H1 (cell line): Measurements from ENCODE around the gene CD7. TPM values are rescaled to one million over a fixed set of nuclear protein-coding genes. Genes with fewer than 3 reads are reported as not detected.

Source experiments
- CTCF ChIA-PET: fragments of 300-600 bp; sonication (Branson Sonifier 250); formaldehyde crosslinking; loops from one replicate; lab custom pipeline; 2021; ENCODE audit not compliant: partially characterized antibody; lab: Charles Lee
- POLR2A ChIA-PET: fragments of 300-600 bp; sonication (Branson Sonifier 250); formaldehyde crosslinking; loops from one replicate; lab custom pipeline; 2021; ENCODE audit warnings: inconsistent platforms; ENCODE audit not compliant: partially characterized antibody; lab: Charles Lee
- DNase-seq, 2 experiments: peaks; one replicate each; pipeline versions ENCODE4 v3.0.0 to v3.0.0-alpha.2; 2010 to 2022; ENCODE audit warnings: low spot score in 2 of 2, low read depth in 1 of 2, mixed read lengths in 1 of 2
- FAIRE-seq: peaks from 2 replicates; lab custom pipeline; 2011; peaks lifted over from hg19 to GRCh38; lab: Jason Lieb, UNC
- H2AFZ ChIP-seq: 2 replicates; pipeline ENCODE4 v1.8.1; 2012; ENCODE audit warnings: low read length, inconsistent platforms
- H2AK5ac ChIP-seq: 2 replicates; pipeline ENCODE4 v1.6.1; 2013; ENCODE audit warnings: low read depth, low read length
- H2BK120ac ChIP-seq: replicated peaks from 2 replicates; pipeline ENCODE3; 2013; ENCODE audit warnings: low read depth, low read length, inconsistent platforms
- H2BK12ac ChIP-seq: 2 replicates; pipeline ENCODE4 v1.6.1; 2013; ENCODE audit warnings: low read depth, low read length
- H2BK15ac ChIP-seq: 2 replicates; pipeline ENCODE4 v1.6.1; 2013; ENCODE audit warnings: low read length
- H2BK20ac ChIP-seq: 2 replicates; pipeline ENCODE4 v1.6.1; 2013; ENCODE audit warnings: low read length
- H2BK5ac ChIP-seq: 2 replicates; pipeline ENCODE4 v1.6.1; 2013; ENCODE audit warnings: low read depth, low read length
- H3K14ac ChIP-seq: 2 replicates; pipeline ENCODE4 v1.6.1; 2013; ENCODE audit warnings: inconsistent platforms; ENCODE audit not compliant: insufficient read length
- H3K18ac ChIP-seq: 2 replicates; pipeline ENCODE4 v1.6.1; 2013; ENCODE audit warnings: low read length; ENCODE audit errors: extremely low read depth
- H3K23ac ChIP-seq: 2 replicates; pipeline ENCODE4 v1.6.1; 2013; ENCODE audit warnings: inconsistent platforms; ENCODE audit not compliant: insufficient read length
- H3K23me2 ChIP-seq: 2 replicates; pipeline ENCODE4 v1.6.1; 2013; ENCODE audit warnings: low read depth, low read length
- H3K27ac ChIP-seq: 2 replicates; pipeline ENCODE4 v1.6.1; 2011; ENCODE audit warnings: low read depth, low read length, inconsistent platforms
- H3K27me3 ChIP-seq, 4 experiments: replicated peaks in 1 of 4; 1 replicate in 1 of 4; 2 replicates in 3 of 4; pipeline versions ENCODE4 v1.6.1 to v1.8.1; 2011 to 2013; ENCODE audit warnings: low read length in 3 of 4, mild to moderate bottlenecking in 3 of 4, inconsistent platforms in 2 of 4, mixed read lengths in 2 of 4, moderate library complexity in 1 of 4; ENCODE audit not compliant: control insufficient read depth in 3 of 4, insufficient read depth in 3 of 4; ENCODE audit errors: extremely low read depth in 1 of 4
- H3K36me3 ChIP-seq, 4 experiments: 2 replicates each; pipeline versions ENCODE4 v1.6.1 to v1.8.1; 2011 to 2013; ENCODE audit warnings: mild to moderate bottlenecking in 4 of 4, low read length in 3 of 4, moderate library complexity in 2 of 4, control low read depth in 1 of 4, inconsistent platforms in 1 of 4; ENCODE audit not compliant: insufficient read depth in 4 of 4, control insufficient read depth in 2 of 4
- H3K4ac ChIP-seq: replicated peaks from 2 replicates; pipeline ENCODE3; 2013; ENCODE audit warnings: low read length, low read depth, mixed read lengths, inconsistent platforms; ENCODE audit not compliant: insufficient read length
- H3K4me1 ChIP-seq, 4 experiments: replicated peaks in 1 of 4; 1 replicate in 1 of 4; 2 replicates in 3 of 4; pipeline versions ENCODE4 v1.6.1 to v1.8.1; 2011 to 2013; ENCODE audit warnings: low read length in 3 of 4, inconsistent platforms in 2 of 4, mixed read lengths in 1 of 4; ENCODE audit not compliant: insufficient read depth in 4 of 4, control insufficient read depth in 3 of 4
- H3K4me2 ChIP-seq, 2 experiments: 2 replicates each; pipeline versions ENCODE4 v1.6.1 to v1.8.1; 2011 to 2013; ENCODE audit warnings: low read depth in 2 of 2, low read length in 2 of 2, control low read depth in 1 of 2, inconsistent platforms in 1 of 2, mild to moderate bottlenecking in 1 of 2; ENCODE audit not compliant: insufficient read depth in 1 of 2
- H3K4me3 ChIP-seq, 4 experiments: fragments of 200-600, 300-600 bp in 1 of 4; sonication (generic), shearing (Covaris generic), sonication (Bioruptor Twin) in 1 of 4; 2 replicates each; pipeline versions ENCODE4 v1.5.1 to v1.8.1; 2011 to 2016; ENCODE audit warnings: low read length in 4 of 4, low read depth in 3 of 4, control low read depth in 2 of 4, inconsistent platforms in 2 of 4, mild to moderate bottlenecking in 2 of 4, mixed read lengths in 1 of 4, moderate library complexity in 1 of 4; ENCODE audit not compliant: insufficient read depth in 2 of 4; ENCODE audit errors: extremely low read depth in 1 of 4
- H3K56ac ChIP-seq: replicated peaks from 2 replicates; pipeline ENCODE3; 2013; ENCODE audit warnings: low read depth, mild to moderate bottlenecking, mixed read lengths, low read length, inconsistent platforms; ENCODE audit not compliant: insufficient read length
- H3K79me1 ChIP-seq: 2 replicates; pipeline ENCODE4 v1.6.1; 2013; ENCODE audit warnings: low read depth, low read length, control low read depth
- H3K79me2 ChIP-seq, 2 experiments: 2 replicates each; pipeline versions ENCODE4 v1.6.1 to v1.8.1; 2012 to 2013; ENCODE audit warnings: low read length in 2 of 2, mild to moderate bottlenecking in 2 of 2, inconsistent platforms in 1 of 2; ENCODE audit not compliant: insufficient read depth in 2 of 2, control insufficient read depth in 1 of 2
- H3K9ac ChIP-seq, 4 experiments: replicated peaks in 1 of 4; 1 replicate in 1 of 4; 2 replicates in 3 of 4; pipeline versions ENCODE4 v1.6.1 to v1.8.1; 2011 to 2013; ENCODE audit warnings: low read depth in 3 of 4, low read length in 3 of 4, control low read depth in 2 of 4, mild to moderate bottlenecking in 2 of 4, moderate library complexity in 2 of 4, inconsistent platforms in 1 of 4; ENCODE audit errors: extremely low read depth in 1 of 4
- H3K9me3 ChIP-seq, 2 experiments: 2 replicates each; pipeline versions ENCODE4 v1.6.1 to v1.8.1; 2012 to 2013; ENCODE audit warnings: mild to moderate bottlenecking in 2 of 2, moderate library complexity in 2 of 2, control low read depth in 1 of 2, inconsistent platforms in 1 of 2, low read depth in 1 of 2, low read length in 1 of 2, mixed read lengths in 1 of 2; ENCODE audit not compliant: insufficient read depth in 2 of 2
- H4K20me1 ChIP-seq, 2 experiments: replicated peaks in 1 of 2; 2 replicates each; pipeline versions ENCODE3 to v1.8.1; 2011 to 2013; ENCODE audit warnings: inconsistent platforms in 2 of 2, low read length in 2 of 2, mild to moderate bottlenecking in 1 of 2; ENCODE audit not compliant: insufficient read depth in 2 of 2, control insufficient read depth in 1 of 2
- H4K5ac ChIP-seq: 2 replicates; pipeline ENCODE4 v1.6.1; 2013; ENCODE audit warnings: low read length, low read depth, mixed read lengths, inconsistent platforms; ENCODE audit not compliant: insufficient read length
- H4K8ac ChIP-seq: 2 replicates; pipeline ENCODE4 v1.8.0; 2013; ENCODE audit warnings: mild to moderate bottlenecking, moderate library complexity, low read length, inconsistent platforms; ENCODE audit not compliant: insufficient read depth; ENCODE audit errors: extremely low read depth
- H4K91ac ChIP-seq: replicated peaks from 2 replicates; pipeline ENCODE3; 2013; ENCODE audit warnings: low read length, mixed read lengths, inconsistent platforms; ENCODE audit not compliant: insufficient read length
- BACH1 ChIP-seq: IDR thresholded peaks from 2 replicates; pipeline ENCODE4 v1.6.1; 2012; ENCODE audit warnings: low read length, improper control_type of control experiment
- CEBPB ChIP-seq: IDR thresholded peaks from 2 replicates; pipeline ENCODE4 v1.6.1; 2012; ENCODE audit warnings: low read depth, low read length
- EZH2 ChIP-seq: fragments of 200-600 bp; sonication (generic); IDR thresholded peaks from 2 replicates; pipeline ENCODE4 v1.7.1; 2012; ENCODE audit warnings: low read depth, mild to moderate bottlenecking, moderate library complexity, low read length, inconsistent platforms; ENCODE audit not compliant: severe bottlenecking
- GTF2F1 ChIP-seq: IDR thresholded peaks from 2 replicates; pipeline ENCODE4 v1.6.1; 2012; ENCODE audit warnings: low read depth, low read length, improper control_type of control experiment, borderline replicate concordance
- KDM1A ChIP-seq: fragments of 200-600, 300-600 bp; sonication (generic); IDR thresholded peaks from 2 replicates; pipeline ENCODE4 v1.7.1; 2016; ENCODE audit warnings: mild to moderate bottlenecking, low read length, borderline replicate concordance
- KDM4A ChIP-seq: IDR thresholded peaks from one replicate; pipeline ENCODE4 v1.7.1; 2012; ENCODE audit warnings: low read depth, mild to moderate bottlenecking, moderate library complexity, low read length, inconsistent platforms; ENCODE audit not compliant: severe bottlenecking
- POU5F1 ChIP-seq: IDR thresholded peaks from 2 replicates; pipeline ENCODE4 v1.6.1; 2011; ENCODE audit warnings: low read depth, mild to moderate bottlenecking, low read length, moderate library complexity
- RXRA ChIP-seq: IDR thresholded peaks from 2 replicates; pipeline ENCODE4 v1.6.1; 2011; ENCODE audit warnings: low read depth, mild to moderate bottlenecking, low read length, moderate library complexity; ENCODE audit not compliant: insufficient read depth
- SUZ12 ChIP-seq: fragments of 200-600 bp; sonication (generic); IDR thresholded peaks from 2 replicates; pipeline ENCODE4 v1.6.1; 2012; ENCODE audit warnings: mild to moderate bottlenecking, inconsistent platforms, low read length, moderate library complexity, mixed read lengths
- WGBS, 2 experiments: shearing (Covaris generic) in 1 of 2; methylation state at CpG; one replicate each; pipeline versions ENCODE4 v1.1.6 to v1.1.7; 2013 to 2015; ENCODE audit warnings: low lambda C conversion rate in 2 of 2, mixed read lengths in 2 of 2, inconsistent platforms in 1 of 2, low coverage in 1 of 2, missing lambda C conversion rate in 1 of 2; ENCODE audit not compliant: insufficient replicate concordance in 2 of 2, insufficient coverage in 1 of 2, insufficient read length in 1 of 2; ENCODE audit errors: extremely low coverage in 1 of 2, missing lambda C conversion rate in 1 of 2; 5-methylcytosine and 5-hydroxymethylcytosine counted together
- polyA plus RNA-seq, 7 experiments: library from polyadenylated mRNA; depleted of rRNA in 3 of 7; stranded (reverse) in 5 of 7; unstranded in 2 of 7; fragments of >200 nt in 5 of 7; fragments of 200-250 nt in 2 of 7; gene quantifications; 1 replicate in 5 of 7; 2 replicates in 1 of 7; 4 replicates in 1 of 7; pipeline versions ENCODE4 v1.2.1 to v1.2.3, GENCODE V29; 2011 to 2013; ENCODE audit warnings: missing spikeins in 2 of 7, mixed read lengths in 2 of 7
- total RNA-seq: library from RNA; stranded (reverse); fragmentation: NEBNext Ultra II Directional; extraction: Animal tissue kit (Norgen Biotek cat#: 25700); gene quantifications from 2 replicates; pipeline ENCODE4 v1.2.1, GENCODE V29; 2021
- TF ChIP-seq, protein P1 (sequence below): IDR thresholded peaks from 2 replicates; pipeline ENCODE4 v1.6.1; 2012; ENCODE audit warnings: inconsistent platforms

CD7 gene
- total and polyA plus RNA-seq, 2 of the 8 experiments (the other 6 are each of a cell fraction or from before 2014, with no cell fraction given), result 0.83 to 0.86 TPM

DNA sequence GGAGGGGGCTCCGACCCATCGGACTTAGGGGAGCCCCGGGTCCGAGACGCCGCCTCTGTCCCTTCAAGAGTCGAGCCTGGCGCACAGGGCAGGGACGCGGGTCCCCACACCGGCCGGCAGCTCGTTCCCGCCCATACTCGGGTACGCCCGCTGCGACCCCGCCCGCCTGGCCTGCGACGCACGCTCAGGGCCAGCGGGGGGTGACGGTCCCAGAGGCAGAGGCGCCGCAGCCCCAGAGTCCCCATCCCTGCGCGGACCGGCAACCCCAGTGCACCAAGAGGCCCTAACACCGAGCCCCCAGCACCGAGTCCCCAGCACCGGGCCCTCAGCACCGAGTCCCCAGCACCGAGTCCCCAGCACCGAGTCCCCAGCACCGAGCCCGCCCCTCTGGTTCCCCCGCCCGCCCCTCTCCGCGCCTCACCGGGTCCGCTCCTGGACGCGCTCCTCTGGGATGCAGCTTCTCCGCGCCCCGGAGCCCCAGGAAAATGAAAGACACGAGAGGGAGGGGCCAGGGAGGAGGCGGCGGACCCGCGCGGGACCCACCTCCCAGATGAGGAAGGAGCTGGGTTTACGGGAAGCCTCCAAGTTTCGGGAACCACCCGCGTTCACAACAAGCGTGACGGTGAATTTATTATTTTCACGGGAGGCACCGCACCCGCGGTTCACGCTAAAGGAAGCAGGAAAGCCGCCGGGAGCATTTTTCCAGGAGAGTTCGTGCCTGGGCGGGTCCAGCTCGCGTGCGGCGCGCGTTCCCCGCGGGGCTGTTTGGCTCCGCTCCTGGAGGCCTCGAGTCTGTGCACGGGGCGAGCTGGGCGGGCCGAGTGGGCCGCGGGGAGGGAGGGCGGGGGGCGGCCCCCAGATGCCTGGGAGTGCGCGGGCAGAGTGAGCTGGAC lies 16.1 kb upstream of the CD7 start, which contains the start of gene SECTM1:
Gene SECTM1 (minus strand): TSS at position 488 of the 893 bp plus-strand sequence. CDS start 6,526 bp downstream, outside the sequence.
- Histone ChIP-seq H3K9ac (no peak within 1 kb of the TSS; a peak in 1 of 7 replicates), H3K14ac (no peak within 1 kb of the TSS), H3K36me3 (no peaks in the 10 kb centered on the region), H3K4me3 (peak within 1 kb of the TSS; percentile 7 to 58 (median 32); a peak in 7 of 8 replicates), H2BK20ac (0 out of 2 replicates have a peak within 1 kb of the TSS, but pooled peaks have one; percentile 61), H3K79me1 (no peaks in the 10 kb centered on the region), H2BK12ac (peak within 1 kb of the TSS; percentile 95; the same call in 1 of the 2 replicates), H3K9me3 (no peaks in the 10 kb centered on the region), H4K20me1 (no peaks in the 10 kb centered on the region), H2AK5ac (no peak within 1 kb of the TSS), H2BK5ac (0 out of 2 replicates have a peak within 1 kb of the TSS, but pooled peaks have one; percentile 60), H3K27ac (no peak within 1 kb of the TSS), H4K8ac (peak within 1 kb of the TSS; percentile 71; the same call in 1 of the 2 replicates), H3K4me1 (peaks cover 0 to 19% (median 10%) of the 10 kb centered on the region in 4 experiments; a peak in 6 of 7 replicates), H3K27me3 (peaks cover 28 to 59% (median 54%) of the 10 kb centered on the region in 4 experiments), H3K79me2 (no peaks in the 10 kb centered on the region), H3K23me2 (peaks cover 8% of the 10 kb centered on the region), H3K4me2 (peak within 1 kb of the TSS; percentile 69 to 76), H3K56ac (no peak within 1 kb of the TSS), H3K18ac (peak within 1 kb of the TSS; percentile 96), H3K23ac (no peak within 1 kb of the TSS), H4K5ac (no peak within 1 kb of the TSS), H2BK120ac (no peak within 1 kb of the TSS), H2AFZ (no peak within 1 kb of the TSS), H3K4ac (peak within 1 kb of the TSS; percentile 81), H4K91ac (peak within 1 kb of the TSS; percentile 93), H2BK15ac (peak within 1 kb of the TSS; percentile 100; the same call in 1 of the 2 replicates)
- no peak for DNase-seq
- ChIA-PET POLR2A (interaction anchor here (0.7 to 1.5 kb wide), 8 partner anchors 10 to 59 kb away, joined by 3 to 5 read pairs (median 3); no protein-coding TSS in a partner anchor), CTCF (interaction anchor here (0.5 to 2.6 kb wide), 10 partner anchors 10 to 99 kb away, joined by 3 to 11 read pairs (median 3); partner anchors contain the start of gene CD7)
- 9% methylated on average over 48 of the region's 90 CpGs; no CpG with 5 or more reads in 1 of the 2 experiments for WGBS, 2 experiments
- FAIRE-seq, result no peak
- TF ChIP-seq CEBPB, result no peak
- TF ChIP-seq, protein P1, sequence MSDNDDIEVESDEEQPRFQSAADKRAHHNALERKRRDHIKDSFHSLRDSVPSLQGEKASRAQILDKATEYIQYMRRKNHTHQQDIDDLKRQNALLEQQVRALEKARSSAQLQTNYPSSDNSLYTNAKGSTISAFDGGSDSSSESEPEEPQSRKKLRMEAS, result peak; percentile 46; the same call in 1 of the 2 replicates
- TF ChIP-seq RXRA, result no peak
- TF ChIP-seq GTF2F1, result no peak
- peak; percentile 50 for TF ChIP-seq EZH2
- peak; percentile 62; the same call in 1 of the 2 replicates for TF ChIP-seq SUZ12
- TF ChIP-seq POU5F1, result no peak
- TF ChIP-seq KDM1A, result no peak
- TF ChIP-seq KDM4A, result peak; percentile 54
- peak; percentile 51; the same call in 1 of the 2 replicates for TF ChIP-seq BACH1
